GM20000 (cell line): ENCODE data around the gene EPHA6.

Experiments used
- DNase-seq: peaks from one replicate; pipeline ENCODE4 v3.0.0; 2012; ENCODE audit warnings: low spot score
- TF ChIP-seq, protein P1 (sequence below): IDR thresholded peaks from 2 replicates; pipeline ENCODE4 v1.5.1; 2012; ENCODE audit warnings: mild to moderate bottlenecking, control low read depth; ENCODE audit errors: extremely low read depth, missing control alignments

Gene EPHA6

DNA sequence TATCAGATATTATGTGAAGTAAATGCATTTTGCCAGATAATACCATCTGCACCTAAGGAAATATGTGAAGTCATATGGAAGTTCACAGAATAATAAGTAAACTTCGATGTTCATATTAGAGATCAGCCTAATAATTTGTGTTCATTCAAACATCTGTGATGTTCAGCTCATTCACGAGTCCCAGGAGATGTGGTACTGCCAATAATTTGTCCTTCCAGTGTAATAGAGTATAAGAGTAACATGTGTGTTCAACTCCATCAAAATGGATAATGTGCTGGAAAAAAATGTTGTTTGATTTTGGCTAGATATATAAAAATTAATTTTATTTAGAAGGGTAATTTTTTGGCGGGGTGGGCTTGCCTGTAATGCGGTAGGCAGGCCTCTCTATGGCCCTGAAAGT is 874.7 kb downstream of the EPHA6 start:
- no peak for DNase-seq
- TF ChIP-seq, protein P1, sequence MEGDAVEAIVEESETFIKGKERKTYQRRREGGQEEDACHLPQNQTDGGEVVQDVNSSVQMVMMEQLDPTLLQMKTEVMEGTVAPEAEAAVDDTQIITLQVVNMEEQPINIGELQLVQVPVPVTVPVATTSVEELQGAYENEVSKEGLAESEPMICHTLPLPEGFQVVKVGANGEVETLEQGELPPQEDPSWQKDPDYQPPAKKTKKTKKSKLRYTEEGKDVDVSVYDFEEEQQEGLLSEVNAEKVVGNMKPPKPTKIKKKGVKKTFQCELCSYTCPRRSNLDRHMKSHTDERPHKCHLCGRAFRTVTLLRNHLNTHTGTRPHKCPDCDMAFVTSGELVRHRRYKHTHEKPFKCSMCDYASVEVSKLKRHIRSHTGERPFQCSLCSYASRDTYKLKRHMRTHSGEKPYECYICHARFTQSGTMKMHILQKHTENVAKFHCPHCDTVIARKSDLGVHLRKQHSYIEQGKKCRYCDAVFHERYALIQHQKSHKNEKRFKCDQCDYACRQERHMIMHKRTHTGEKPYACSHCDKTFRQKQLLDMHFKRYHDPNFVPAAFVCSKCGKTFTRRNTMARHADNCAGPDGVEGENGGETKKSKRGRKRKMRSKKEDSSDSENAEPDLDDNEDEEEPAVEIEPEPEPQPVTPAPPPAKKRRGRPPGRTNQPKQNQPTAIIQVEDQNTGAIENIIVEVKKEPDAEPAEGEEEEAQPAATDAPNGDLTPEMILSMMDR, result no peak

DNA sequence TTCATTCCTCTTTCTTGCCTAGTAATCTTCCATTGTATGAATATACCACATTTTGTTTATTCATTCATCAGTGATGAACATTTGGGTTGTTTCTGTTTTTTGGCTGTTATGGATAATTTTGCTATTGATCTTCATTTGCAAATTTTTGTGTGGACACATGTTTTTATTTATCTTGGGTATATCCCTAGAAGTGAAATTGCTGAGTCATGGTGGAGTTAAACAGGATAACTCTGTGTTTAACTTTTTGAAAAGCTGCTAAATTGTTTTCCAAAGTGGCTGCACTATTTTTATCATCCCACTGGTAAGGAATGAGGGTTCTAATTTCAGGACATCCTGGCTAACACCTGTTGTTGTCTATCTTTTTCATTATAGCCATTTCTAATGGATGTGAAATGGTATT is 875.6 kb downstream of the EPHA6 start:
- DNase-seq, result no peak
- TF ChIP-seq, protein P1, result no peak

DNA sequence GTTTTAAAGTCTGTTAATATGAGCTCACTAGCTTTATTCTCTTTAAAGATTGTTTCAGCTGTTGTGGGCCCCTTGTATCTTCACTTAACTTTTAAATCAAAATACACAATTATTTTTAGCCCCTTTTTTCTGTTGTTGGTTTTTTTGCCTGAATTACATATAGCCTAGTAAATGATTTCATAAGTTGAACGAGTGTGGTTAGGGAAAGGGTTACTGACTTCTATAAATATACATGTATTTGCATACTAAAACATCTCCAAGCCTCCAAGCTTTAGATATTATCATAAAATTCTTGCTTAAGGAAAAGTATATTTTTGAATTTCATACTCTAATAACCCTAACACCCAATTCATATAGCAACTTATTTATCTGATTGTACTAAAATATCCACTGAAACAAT is 877.0 kb downstream of the EPHA6 start:
- TF ChIP-seq, protein P1, result no peak

DNA sequence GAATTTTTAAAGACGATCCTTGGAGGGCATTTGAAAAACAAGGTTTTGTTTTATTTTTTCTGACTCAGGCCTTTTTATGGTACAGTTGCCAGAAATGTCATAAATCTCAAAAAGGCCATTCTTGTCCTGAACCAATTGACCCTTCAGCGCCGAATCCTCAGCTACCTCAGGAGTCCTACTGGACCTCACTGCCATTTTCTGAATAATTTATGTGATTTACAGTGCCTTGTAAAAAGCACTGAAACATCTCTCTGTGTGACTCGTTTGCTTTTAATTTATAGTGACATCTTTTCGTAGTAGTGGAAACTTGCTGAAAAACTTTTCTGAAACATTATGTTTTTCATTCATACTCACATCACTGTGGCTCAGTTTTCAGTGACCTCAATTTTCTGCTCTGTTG is 878.0 kb downstream of the EPHA6 start:
- TF ChIP-seq, protein P1, result no peak
- no peak for DNase-seq

More for the DNA sequence above, 877.0 kb downstream of the EPHA6 start:
- no peak for DNase-seq

DNA sequence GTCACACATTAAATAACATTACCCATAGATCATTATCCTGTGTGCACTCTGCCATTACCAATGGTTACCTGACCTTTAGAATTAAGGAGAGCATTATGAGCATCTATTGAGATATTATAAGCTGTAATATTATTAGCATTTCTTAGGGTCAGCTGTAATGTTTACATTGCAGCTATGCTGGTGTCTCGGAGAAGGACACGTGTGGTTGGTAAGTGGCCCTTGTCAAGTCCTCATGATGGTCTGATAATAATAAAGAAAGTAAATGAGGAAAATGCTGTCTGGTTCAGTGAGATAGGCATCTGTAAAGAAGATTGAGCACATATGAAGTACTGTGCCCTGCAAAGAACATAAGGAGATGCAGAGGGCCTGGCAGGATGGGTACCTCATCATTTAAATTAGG is 878.4 kb downstream of the EPHA6 start:
- TF ChIP-seq, protein P1, result no peak
- no peak for DNase-seq

DNA sequence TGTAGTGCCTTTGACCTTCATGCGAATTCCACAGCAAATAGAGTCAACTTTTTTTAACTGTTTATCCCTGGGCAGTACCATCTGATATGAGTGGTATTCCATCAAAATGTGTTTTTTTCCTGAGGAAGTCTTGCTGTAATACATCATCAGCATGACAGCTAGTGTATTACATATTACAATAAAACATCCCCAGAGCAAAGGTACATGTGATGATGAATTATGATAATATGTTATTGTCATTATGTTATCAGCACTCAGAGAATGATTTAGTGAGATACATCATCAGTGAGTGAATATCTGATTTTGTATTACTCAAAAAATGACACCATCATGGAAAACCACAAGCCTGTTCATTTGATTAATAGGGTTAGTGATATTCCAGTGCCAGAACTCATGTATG is 880.5 kb downstream of the EPHA6 start:
- DNase-seq, result no peak

DNA sequence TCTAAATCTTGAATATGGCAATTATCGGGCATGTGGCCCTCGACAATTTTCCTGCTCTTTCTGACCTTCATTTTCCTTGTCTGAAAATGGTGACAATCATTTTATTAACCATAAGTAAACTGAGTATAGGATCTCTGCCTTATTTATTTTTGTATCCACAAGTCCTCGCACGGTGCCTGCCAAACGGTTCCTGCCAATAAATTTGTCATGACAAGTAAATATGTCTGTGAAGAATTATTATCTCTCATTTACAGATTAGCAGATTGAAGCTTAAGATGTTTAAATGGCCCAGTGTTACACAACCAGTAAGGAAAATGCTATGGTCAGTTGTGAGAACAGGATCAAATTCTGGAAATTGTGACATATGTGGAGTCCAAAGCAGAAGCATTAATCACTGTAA is 884.3 kb downstream of the EPHA6 start:
- TF ChIP-seq, protein P1, result no peak
- no peak for DNase-seq

More for the DNA sequence above, 880.5 kb downstream of the EPHA6 start:
- TF ChIP-seq, protein P1, result no peak
